CD4-positive, alpha-beta T cell treated with Interleukin-4 for 4 hours (primary cell): ENCODE measurements around the gene SP6.
A peak's percentile ranks its signal among the peaks of the same experiment; 100 is the strongest.

Experiments
- DNase-seq: peaks from one replicate; pipeline ENCODE4 v3.0.0-alpha.2; 2020

The SP6 gene

GRCh38 chr17:47831003-47831933 is 19.7 kb downstream of the SP6 start, which contains the start of the genes LRRC46 and MRPL10:
LRRC46 (plus strand) TSS chr17:47831670; CDS start chr17:47831990, 320 bp downstream.
MRPL10 (minus strand) TSS chr17:47831541; CDS start chr17:47831511, 30 bp downstream.
- DNase-seq: peak; percentile 93

DNA sequence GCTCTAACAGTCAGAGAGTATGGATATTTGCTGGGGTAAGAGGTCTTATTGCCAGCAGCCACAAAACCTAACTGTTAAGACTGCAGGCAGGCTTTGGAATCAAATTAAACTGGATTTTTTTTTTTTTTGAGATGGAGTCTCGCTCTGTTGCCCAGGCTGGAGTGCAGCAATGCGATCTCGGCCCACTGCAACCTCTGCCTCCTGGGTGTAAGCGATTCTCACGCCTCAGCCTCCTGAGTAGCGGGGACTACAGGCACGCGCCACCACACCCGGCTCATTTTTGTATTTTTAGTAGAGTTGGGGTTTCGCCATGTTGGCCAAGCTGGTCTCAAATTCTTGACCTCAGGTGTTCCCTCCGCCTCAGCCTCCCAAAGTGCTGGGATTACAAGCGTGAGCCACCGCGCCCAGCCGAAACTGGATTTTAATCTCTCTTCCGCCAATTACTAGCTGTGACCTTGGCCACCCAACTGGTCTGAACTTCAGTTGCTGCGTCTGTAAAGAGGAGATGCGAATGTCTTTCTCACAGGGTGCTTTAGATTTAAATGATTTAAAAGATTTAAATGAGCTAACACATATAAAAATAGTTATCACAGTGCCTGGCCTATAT is 20.5 kb downstream of the SP6 start:
- DNase-seq: no peak

- DNase-seq: peak; percentile 96
Measured at GRCh38 chr17:47829870-47830269, 21.1 kb downstream of the SP6 start.

DNA sequence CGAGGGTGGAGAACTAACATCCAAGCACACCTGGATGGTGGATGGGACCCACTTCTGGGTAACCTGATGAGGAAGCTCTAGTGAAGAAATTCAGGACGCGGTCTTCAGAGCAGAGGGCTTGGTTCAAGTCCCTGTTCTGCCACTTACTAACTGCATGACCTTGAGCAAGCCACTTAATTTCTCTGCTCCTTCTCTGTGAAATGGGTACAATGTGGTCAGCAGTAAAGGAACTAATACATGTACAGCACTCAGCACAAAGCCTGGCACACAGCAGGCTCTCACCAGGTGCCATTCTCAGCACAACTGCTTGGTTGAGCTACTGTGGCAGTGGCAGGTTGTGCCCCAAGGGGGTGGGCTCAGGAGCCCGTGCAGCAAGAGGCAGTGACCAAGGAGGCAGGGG is 27.4 kb downstream of the SP6 start:
- no peak for DNase-seq

DNA sequence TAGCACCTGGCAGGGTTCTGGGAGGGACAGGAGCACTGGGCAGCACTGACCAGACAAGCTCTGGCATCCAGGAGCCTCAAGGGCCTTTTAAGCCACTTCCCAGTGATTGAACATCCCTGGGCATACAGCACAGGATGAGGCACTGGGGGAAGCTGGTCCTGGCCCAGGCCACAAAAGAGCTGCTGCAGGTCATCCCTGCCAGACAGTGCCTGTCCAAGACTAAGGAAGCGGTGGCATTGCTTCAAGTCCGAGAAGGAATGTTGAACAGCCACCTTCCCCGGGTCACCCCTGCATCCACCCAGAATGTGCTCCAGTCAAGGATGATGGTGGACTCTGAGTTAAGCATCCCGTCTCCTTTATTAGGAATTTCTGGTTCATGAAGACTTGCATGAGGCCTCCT is 28.2 kb downstream of the SP6 start:
- no peak for DNase-seq

DNA sequence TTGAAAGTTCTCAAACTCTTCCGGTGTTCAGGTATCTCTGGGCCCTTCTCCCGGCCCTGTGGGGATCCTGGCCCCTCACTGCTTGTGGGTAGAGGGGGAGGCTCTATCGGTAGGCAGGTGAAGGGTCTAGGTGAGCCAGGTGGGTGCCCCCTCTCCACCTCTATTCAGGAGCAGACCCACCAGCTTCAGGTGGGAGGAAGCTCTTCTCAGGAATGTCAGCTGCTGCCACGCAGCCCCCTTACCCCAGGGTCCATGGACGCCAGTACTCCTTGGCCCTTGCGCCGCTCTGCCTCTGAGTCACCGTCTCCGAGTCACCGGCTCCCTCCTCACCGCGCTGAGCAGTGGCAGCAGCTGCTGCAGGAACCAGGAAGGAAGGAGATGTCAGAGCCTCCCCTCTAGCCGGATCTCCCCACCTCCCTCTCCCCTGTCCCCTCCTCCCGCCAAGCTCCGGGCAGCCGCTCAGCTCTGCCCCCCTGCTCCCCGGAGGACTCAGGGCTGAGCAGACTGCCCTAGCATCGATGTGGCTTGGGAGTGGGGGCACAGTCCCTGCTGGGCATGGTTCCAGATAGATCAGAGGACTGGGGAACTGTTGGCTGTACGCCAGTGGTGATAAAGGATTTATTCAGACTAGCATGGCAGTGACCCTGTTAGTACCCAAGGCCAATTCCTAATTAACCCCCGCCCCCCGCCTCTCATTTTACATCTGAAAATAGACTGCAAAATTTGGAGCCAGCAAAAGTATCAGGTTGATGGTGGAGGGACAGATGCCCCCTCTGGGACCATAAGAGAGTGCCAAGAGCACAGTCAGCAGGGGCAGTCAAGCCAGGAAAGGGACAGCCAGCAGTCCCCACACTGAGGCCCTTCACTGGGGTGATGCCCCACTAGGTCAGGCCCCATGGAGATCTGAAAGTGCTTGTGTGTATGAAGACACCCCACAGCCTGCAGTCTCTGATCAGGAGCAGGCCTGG is 29.3 kb downstream of the SP6 start, which contains the start of gene OSBPL7:
Gene OSBPL7, minus strand, starts transcription at position 371 of the 968 bp plus-strand sequence. CDS start 1,516 bp downstream, outside the sequence.
- DNase-seq: peak; percentile 93

- DNase-seq: no peak
Measured at GRCh38 chr17:47821031-47821423, 29.9 kb downstream of the SP6 start.

DNA sequence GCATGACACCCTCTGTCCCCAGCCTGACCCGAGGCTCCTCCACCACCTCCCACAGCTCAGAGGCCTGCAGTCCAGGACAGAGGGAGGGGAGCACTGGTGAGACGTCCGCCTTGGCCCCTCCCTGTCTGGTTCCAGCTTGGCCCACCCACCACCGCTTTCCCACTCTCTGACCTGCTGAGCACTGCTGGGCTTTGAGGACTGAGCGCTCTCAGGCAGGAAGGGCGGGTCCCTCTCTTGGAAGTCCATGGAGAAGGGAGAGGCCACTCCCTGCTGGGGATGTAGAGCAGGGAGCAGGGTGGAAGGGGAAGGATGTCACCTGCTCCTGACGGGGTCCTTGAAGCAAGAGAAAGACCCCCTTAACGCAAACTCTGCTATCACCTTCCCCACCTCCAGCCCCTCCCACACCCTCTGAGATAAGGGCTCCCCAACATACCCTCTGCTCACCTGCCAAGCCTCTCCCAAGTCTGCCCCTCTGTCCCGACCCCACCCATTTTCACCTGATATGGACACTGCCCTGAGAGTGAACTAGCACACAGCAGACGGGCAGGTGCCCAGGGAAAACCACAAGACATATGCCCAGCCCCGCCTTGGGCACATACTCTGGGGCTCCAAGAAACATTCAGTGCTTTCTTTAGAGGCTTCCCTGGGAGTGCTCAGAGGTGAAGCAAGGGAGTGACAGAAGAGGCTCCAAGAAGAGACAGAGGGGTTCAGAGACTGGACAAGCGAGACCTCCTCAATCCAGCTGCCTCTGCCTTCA is 30.8 kb downstream of the SP6 start:
- DNase-seq: no peak

GRCh38 chr17:47819475-47819874 is 31.5 kb downstream of the SP6 start:
- no peak for DNase-seq

DNA sequence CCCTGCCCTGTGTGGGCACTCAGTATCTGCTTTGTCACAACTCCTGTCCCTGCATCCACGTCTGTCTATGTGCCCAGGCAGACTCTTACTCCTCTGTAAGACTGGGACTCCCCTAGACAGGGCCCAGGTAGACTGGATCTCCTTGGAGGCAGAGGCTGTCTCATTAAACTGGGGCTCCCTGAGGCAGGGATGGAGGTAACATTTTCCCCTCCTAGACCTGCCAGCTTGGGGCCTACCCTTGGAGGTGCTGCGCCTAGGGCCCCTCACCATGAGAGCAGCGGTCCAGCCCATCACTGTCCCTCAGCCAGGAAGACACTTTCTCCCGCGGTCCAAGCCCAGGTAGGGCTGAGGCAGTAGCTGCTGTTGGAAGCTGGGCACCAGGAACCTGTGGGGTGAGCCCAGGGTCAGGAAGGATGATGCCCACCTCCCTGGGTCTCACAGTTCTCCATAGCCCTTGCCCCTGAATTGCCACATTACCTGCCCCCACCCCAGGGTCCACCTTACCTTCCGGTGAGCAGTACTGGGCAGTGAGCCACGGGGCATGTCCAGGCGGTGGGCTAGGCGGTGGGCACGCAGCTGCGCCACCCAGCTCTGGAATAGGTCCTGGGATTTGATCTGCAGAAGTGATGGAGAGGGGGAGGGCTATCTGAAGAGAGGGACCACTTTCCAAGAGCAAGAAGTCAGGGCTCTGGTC is 32.8 kb downstream of the SP6 start:
- DNase-seq: no peak

GRCh38 chr17:47816947-47817346 is 34.0 kb downstream of the SP6 start:
- no peak for DNase-seq

- DNase-seq: no peak
Measured at GRCh38 chr17:47816111-47816735, 34.7 kb downstream of the SP6 start.

DNA sequence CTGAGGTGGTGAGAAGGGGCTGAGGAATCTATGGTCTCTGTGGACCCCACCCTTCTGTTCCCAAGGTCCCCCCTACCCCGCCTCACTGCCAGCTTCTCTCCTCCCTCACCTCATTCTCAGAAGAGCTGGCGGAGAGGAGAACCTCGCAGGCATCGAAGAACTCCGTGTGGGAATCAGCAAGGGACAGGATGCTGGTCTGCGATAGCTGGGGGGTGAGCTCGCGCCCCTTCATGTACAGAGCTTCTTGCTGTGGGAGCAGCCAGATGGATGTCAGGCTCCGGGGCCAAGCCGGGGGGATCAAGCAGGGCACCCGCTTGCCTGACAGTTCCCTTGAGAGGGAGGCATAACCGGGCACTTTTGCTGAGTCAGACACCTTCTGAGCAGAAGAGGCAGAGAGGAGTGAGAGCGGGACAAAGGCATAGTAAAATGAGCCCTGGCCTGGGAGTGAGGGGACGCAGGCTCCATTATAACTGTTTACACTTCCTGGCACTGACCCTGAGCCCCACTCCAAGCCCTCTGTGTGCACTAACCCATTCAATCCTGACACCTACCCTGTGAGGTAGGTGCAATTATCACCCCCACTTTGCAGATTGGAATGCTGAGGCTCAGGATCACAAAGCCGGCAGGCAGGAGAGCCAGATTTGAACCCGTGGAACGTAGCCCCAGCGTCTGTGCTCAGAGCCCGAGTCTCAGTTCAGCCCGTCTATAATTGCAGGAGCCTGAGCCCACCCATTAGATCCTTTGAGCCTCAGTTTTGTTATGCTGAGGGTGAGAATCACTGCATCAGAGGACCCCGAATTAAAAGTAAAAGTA is 35.7 kb downstream of the SP6 start:
- DNase-seq: no peak

- DNase-seq: no peak
Measured at GRCh38 chr17:47813512-47814031, 37.4 kb downstream of the SP6 start.

- no peak for DNase-seq
Measured at GRCh38 chr17:47813077-47813476, 37.9 kb downstream of the SP6 start.

DNA sequence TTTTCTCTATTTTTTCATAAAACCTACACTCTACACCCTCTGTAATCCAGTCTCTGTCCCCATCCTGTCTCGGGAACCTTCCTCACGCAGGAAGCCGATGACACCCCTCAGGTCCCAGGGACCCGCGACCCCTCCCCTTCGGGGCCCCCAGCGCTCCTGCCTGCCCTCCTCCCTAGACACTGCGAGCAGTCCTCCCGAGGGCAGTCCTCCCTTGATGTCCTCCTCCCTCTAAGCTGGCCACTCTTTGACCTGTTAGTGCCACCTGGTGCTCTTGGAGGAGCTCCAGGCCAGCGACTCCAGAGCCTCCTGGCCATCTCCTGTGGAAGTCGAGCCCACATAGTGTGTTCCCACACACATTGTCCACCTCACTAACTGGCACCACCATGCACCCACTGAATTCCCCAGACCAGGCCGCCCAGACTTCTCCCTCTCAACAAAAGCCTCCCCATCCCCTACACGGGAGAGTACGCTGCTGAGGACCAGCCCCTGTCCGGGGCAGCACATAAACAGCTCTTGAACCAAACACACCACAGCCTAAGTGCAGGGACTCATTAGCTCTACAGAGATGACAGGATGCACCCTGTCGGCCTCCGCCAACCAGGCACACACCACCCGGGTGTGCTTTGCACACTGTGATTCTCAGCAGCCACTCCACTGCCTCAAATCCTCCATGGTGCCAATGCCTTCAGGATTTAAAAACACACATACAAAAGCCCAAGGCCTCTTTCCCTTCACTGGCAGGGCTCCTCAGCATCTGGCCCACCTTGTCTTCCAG is 38.6 kb downstream of the SP6 start:
- DNase-seq: no peak

DNA sequence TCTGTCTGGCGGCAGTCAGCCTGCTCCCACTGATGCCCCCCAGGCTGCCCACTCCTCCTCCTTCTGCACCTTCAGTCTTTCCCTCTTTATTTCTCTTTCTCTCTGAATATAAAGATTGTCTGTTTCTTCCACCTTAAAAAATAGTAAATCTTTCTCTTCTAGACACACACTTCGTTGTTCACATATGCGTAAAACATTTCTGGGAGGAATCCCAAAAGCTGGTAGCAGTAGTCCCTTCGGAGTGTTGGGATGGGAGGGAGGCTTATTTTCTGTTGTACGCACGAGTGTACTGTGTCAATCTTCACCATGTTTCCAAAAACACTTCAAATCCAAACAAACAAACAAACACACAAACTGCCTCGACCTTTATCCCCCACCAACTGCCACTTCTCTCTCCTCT is 39.3 kb downstream of the SP6 start:
- no peak for DNase-seq

DNA sequence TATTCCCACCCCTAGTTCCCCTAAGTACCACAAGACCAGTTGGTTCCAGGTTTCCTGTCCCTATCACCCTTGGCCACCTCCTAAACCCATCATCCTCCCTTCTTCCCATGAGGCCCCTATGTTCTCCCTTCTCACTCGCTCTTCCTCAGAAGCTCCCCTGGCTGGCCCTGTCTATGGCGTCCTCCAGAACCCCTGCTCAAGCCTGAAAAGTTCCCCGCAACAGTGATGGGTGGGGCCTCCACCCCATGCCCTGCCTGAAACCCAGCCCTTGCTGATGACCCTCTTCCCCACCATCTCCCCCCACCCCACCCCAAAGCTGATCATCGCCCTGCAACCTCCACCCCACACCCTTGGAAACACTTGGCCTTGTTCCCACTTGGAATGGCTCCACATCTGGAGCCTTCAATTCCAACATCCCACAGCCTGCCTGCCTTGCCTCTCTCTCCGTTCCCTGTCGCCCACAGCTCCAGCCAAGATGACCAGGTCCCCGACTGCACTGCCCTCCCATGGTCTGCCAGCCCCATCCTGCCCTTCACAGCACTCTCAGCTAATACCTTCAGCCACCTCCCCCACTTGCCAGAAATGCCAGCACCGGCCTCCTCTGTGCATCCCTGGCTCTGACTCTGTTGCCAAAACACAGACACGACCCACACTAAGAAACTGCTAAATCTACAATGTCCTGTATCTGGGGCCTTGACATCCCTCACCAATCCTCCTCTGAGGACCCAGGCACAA is 39.9 kb downstream of the SP6 start:
- no peak for DNase-seq
